Measurements from ENCODE around the gene TAOK3. TPM values are rescaled to one million over a fixed set of nuclear protein-coding genes. Genes with fewer than 3 reads are reported as not detected.

The TAOK3 gene
- total RNA-seq, 2 donors from 2014 or later: 52.3 to 59.6 TPM

GRCh38 chr12:118391836-118392235 lies 19.1 kb upstream of the TAOK3 start:
- H3K27me3 ChIP-seq (replicated peaks; ENCODE audit: insufficient read depth): no peaks in the 10 kb centered on the region
- no peak for TF ChIP-seq CTCF (IDR thresholded peaks at IDR 0.05)
- H3K4me1 ChIP-seq (ENCODE audit: control insufficient read depth in 1 of 2, low read depth in 2 of 2): no peaks in the 10 kb centered on the region
- no peak overlapping the region for H3K27ac ChIP-seq
- H3K36me3 ChIP-seq: peaks cover 70% of the 10 kb centered on the region
- DNase-seq (ENCODE audit: low spot score) (no peak), ATAC-seq (ENCODE audit: insufficient number of reproducible peaks, low FRiP score, low read depth) (no peak)
- H3K4me3 ChIP-seq: no peak overlapping the region
- no peaks in the 10 kb centered on the region for H3K9me3 ChIP-seq

- no peak for ATAC-seq (ENCODE audit: insufficient number of reproducible peaks, low FRiP score, low read depth)
- no peak overlapping the region for H3K27ac ChIP-seq
- no peak for DNase-seq (ENCODE audit: low spot score)
These were observed 18.7 kb upstream of the TAOK3 start for GRCh38 chr12:118391424-118391823.

GRCh38 chr12:118377884-118378470 lies 5.3 kb upstream of the TAOK3 start:
- no peak for DNase-seq (ENCODE audit: low spot score)
- H3K27ac ChIP-seq: peak overlapping the region in 1 of 2 donors; percentile 92
- peaks cover 18 to 35% of the 10 kb centered on the region in 2 donors for H3K4me1 ChIP-seq (ENCODE audit: control insufficient read depth in 1 of 2, low read depth in 2 of 2)

More at GRCh38 chr12:118391424-118391823, 18.7 kb upstream of the TAOK3 start:
- Histone ChIP-seq H3K9me3 (no peaks in the 10 kb centered on the region), H3K4me1 (ENCODE audit: control insufficient read depth in 1 of 2, low read depth in 2 of 2) (no peaks in the 10 kb centered on the region), H3K27me3 (replicated peaks; ENCODE audit: insufficient read depth) (no peaks in the 10 kb centered on the region), H3K36me3 (peaks cover 75% of the 10 kb centered on the region), H3K4me3 (no peak overlapping the region)
- TF ChIP-seq CTCF (IDR thresholded peaks at IDR 0.05): no peak

GRCh38 chr12:118377021-118377883 lies 4.5 kb upstream of the TAOK3 start:
- no peaks in the 10 kb centered on the region for H3K9me3 ChIP-seq
- DNase-seq (ENCODE audit: low spot score) (no peak), ATAC-seq (ENCODE audit: insufficient number of reproducible peaks, low FRiP score, low read depth) (no peak)
- H3K4me1 ChIP-seq (ENCODE audit: control insufficient read depth in 1 of 2, low read depth in 2 of 2): peaks cover 18 to 35% of the 10 kb centered on the region in 2 donors
- H3K27me3 ChIP-seq (replicated peaks; ENCODE audit: insufficient read depth): no peaks in the 10 kb centered on the region
- no peak for TF ChIP-seq CTCF (IDR thresholded peaks at IDR 0.05)
- H3K27ac ChIP-seq: peak overlapping the region; percentile 88 to 92
- H3K4me3 ChIP-seq: peak overlapping the region; percentile 85
- peaks cover 17% of the 10 kb centered on the region for H3K36me3 ChIP-seq

More at GRCh38 chr12:118377884-118378470, 5.3 kb upstream of the TAOK3 start:
- Histone ChIP-seq H3K27me3 (replicated peaks; ENCODE audit: insufficient read depth) (no peaks in the 10 kb centered on the region), H3K9me3 (no peaks in the 10 kb centered on the region), H3K36me3 (peaks cover 17% of the 10 kb centered on the region), H3K4me3 (peak overlapping the region; percentile 85)
- peak; percentile 99 for TF ChIP-seq CTCF (IDR thresholded peaks at IDR 0.05)
- no peak for ATAC-seq (ENCODE audit: insufficient number of reproducible peaks, low FRiP score, low read depth)

All from thoracic aorta (tissue), 2 donors.